Lower leg skin (tissue), 4 donors: ENCODE data around the gene RAB3GAP1. TPM values are rescaled to one million over a fixed set of nuclear protein-coding genes. Genes with fewer than 3 reads are reported as not detected.
"Not testable (repeated sequence)": the region's sequence is repeated elsewhere in the genome, so short reads cannot be mapped to it uniquely, and the experiment has no call there.

ENCODE experiments used
- DNase-seq, 2 donors: peaks; one replicate each; pipeline ENCODE4 v3.0.0-alpha.2; 2019; ENCODE audit warnings: low spot score in 2 of 2
- H3K4me3 ChIP-seq: fragments of 200-600 bp; sonication (generic); 2 replicates; pipeline ENCODE4 v1.5.1; 2017; ENCODE audit warnings: mild to moderate bottlenecking, low read depth; ENCODE audit not compliant: poor library complexity, severe bottlenecking
- POLR2A ChIP-seq, 2 donors: fragments of 450-650 bp; IDR thresholded peaks; one replicate each; pipeline ENCODE4 v1.6.1; 2016 to 2017; ENCODE audit warnings: antibody characterized with exemption in 2 of 2, mild to moderate bottlenecking in 1 of 2, moderate library complexity in 1 of 2
- WGBS, 2 donors: methylation state at CpG; one replicate each; pipeline ENCODE4 v1.1.5; 2018; 5-methylcytosine and 5-hydroxymethylcytosine counted together
- intact Hi-C: fragments of 100-400 bp; cut with DNase I; formaldehyde crosslinking; loops from one replicate; pipeline ENCODE4 v1.15.0; 2023; ENCODE audit warnings: low total_unique reads
- total RNA-seq, 4 donors: library from RNA; depleted of rRNA; stranded (reverse); fragments of >200 nt; gene quantifications; one replicate each; pipeline ENCODE4 v1.1.0, GENCODE V29; 2016
- TF ChIP-seq, protein P1 (sequence below), 3 donors: fragments of 450-650 bp; IDR thresholded peaks; one replicate each; pipeline ENCODE4 v1.5.1; 2016; ENCODE audit warnings: antibody characterized with exemption in 3 of 3, mild to moderate bottlenecking in 3 of 3, moderate library complexity in 2 of 3

The RAB3GAP1 gene
- total RNA-seq, 4 donors from 2014 or later: 50.8 to 57.5 (median 52.4) TPM

GRCh38 chr2:135074216-135074615 is 22.1 kb downstream of the RAB3GAP1 start:
- H3K4me3 ChIP-seq: no peak overlapping the region
- 75 to 87% methylated on average over 3 of the region's 3 CpGs for WGBS, 2 donors
- DNase-seq: no peak
- TF ChIP-seq POLR2A (IDR thresholded peaks at IDR 0.05): no peak
- TF ChIP-seq, protein P1, sequence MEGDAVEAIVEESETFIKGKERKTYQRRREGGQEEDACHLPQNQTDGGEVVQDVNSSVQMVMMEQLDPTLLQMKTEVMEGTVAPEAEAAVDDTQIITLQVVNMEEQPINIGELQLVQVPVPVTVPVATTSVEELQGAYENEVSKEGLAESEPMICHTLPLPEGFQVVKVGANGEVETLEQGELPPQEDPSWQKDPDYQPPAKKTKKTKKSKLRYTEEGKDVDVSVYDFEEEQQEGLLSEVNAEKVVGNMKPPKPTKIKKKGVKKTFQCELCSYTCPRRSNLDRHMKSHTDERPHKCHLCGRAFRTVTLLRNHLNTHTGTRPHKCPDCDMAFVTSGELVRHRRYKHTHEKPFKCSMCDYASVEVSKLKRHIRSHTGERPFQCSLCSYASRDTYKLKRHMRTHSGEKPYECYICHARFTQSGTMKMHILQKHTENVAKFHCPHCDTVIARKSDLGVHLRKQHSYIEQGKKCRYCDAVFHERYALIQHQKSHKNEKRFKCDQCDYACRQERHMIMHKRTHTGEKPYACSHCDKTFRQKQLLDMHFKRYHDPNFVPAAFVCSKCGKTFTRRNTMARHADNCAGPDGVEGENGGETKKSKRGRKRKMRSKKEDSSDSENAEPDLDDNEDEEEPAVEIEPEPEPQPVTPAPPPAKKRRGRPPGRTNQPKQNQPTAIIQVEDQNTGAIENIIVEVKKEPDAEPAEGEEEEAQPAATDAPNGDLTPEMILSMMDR (IDR thresholded peaks at IDR 0.05): no peak
- intact Hi-C loops: no loop called here

DNA sequence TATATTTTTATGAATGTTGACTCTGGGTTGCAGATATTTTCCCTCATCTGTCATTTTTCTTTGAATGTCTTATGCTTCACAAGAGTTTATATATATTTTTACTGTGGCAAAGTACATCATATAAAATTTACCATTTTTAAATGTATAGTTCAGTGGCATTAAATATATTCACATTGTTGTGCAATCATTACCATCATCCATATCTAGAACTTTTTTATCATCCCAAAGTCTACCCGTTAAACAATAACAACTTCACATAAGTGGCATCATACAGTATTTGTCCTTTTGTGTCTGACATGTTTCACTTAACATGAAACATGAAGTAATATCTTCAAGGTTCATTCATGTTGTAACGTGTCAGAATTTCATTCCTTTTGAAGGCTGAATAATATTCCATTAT is 24.5 kb downstream of the RAB3GAP1 start:
- no peak for TF ChIP-seq POLR2A (IDR thresholded peaks at IDR 0.05)
- TF ChIP-seq, protein P1 (IDR thresholded peaks at IDR 0.05): no peak
- intact Hi-C loops: no loop called here
- no peak for DNase-seq
- WGBS, 2 donors: 96 to 99% methylated on average over 2 of the region's 2 CpGs
- no peak overlapping the region for H3K4me3 ChIP-seq

GRCh38 chr2:135078417-135078816 is 26.3 kb downstream of the RAB3GAP1 start:
- H3K4me3 ChIP-seq: no peak overlapping the region
- DNase-seq: no peak
- intact Hi-C loops: no loop called here
- TF ChIP-seq, protein P1 (IDR thresholded peaks at IDR 0.05): no peak
- no peak for TF ChIP-seq POLR2A (IDR thresholded peaks at IDR 0.05)

- intact Hi-C loops: no loop called here
- 95% methylated on average over 2 of the region's 2 CpGs for WGBS, 2 donors
- H3K4me3 ChIP-seq: no peak overlapping the region
- TF ChIP-seq POLR2A (IDR thresholded peaks at IDR 0.05): no peak
- TF ChIP-seq, protein P1 (IDR thresholded peaks at IDR 0.05): no peak
- DNase-seq: no peak
These were observed 34.1 kb downstream of the RAB3GAP1 start for GRCh38 chr2:135086222-135086621.

- DNase-seq, intact Hi-C loops, H3K4me3 ChIP-seq: not testable (repeated sequence)
- 96% methylated on average over 4 of the region's 4 CpGs for WGBS, 2 donors
These were observed 37.5 kb downstream of the RAB3GAP1 start for GRCh38 chr2:135089597-135089996.

GRCh38 chr2:135091681-135092080 is 39.6 kb downstream of the RAB3GAP1 start:
- 98 to 100% methylated on average over 1 of the region's 1 CpG for WGBS, 2 donors
- TF ChIP-seq, protein P1 (IDR thresholded peaks at IDR 0.05): no peak
- no peak for TF ChIP-seq POLR2A (IDR thresholded peaks at IDR 0.05)
- intact Hi-C loops: no loop called here
- no peak for DNase-seq
- no peak overlapping the region for H3K4me3 ChIP-seq
